GM19240 (cell line): ENCODE data around the gene HDAC4.

Experiments
- DNase-seq: peaks from one replicate; pipeline ENCODE4 v3.0.0; 2011; ENCODE audit warnings: low spot score; ENCODE audit not compliant: insufficient read length

The HDAC4 gene

DNA sequence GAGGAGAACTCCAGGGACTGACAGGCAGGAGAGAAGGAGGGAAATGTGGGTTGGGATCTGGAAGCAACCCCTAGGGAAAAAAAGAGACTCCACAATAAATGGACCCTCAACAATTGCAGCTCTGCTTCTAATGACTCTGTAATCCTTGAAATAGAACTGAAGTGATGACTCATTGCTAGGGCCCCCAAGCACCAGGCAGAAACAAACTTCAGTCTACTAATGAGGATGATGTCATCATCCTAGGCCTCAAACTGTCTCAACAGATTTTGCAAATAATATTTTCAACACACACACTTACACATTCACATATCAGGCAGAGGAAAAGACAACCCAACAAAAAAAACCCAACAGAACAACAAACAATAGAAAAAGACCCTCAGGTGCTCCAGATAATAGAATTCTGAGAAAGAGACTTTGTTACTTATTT lies 143.3 kb downstream of the HDAC4 start:
- no peak for DNase-seq

DNA sequence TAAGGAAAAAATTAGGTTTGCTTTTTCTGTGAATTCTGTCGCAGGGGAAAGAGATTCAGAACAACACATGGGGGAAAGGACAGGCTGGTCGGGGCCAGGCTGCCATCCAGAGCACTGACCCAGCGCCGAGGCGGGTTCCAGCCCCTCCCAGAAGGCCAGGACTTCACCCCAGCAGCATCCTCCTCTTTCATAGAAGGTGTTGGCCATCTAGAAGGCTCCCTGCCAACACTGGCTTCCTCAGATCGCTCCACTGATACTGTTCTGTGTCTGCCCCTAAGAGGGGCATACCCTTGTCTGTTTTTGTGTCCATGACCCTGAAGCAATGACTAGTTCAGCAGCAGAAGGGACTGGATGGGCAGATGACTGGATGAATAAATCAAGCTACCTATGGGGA lies 144.5 kb downstream of the HDAC4 start:
- DNase-seq: no peak

DNA sequence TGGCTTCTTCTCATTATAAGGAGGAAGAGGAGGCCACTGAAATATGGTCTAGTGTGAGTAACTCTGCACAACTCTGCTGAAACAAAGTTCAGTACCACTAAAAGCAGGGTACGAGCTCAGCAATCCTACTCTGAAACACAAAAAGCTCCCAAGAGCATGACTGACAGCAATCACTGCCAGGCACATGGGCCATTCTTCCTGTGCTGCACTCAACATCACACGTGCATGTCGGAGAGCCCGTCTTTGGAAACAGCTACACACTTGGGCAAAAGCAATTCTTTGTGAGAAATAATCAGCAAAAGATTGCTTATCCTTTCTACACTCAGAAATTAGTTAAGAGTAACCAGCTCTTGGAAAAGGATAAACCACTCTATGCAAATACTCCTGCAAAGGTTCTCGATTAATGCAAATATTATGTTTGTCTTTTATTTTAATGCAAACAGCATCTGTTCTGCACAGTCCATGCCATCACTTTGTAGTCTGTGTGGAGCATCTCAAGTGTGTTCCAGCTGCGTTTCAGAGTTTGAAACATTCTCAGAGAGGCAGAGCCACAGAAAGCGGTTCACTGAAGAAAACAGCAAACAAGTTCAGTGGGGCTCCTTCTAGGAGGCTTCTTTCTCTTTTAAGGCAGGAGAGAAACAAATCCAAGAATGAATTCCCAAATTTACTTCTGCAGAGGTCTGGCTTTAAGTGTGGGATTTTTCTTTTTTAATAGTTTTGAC lies 145.0 kb downstream of the HDAC4 start:
- DNase-seq: no peak

DNA sequence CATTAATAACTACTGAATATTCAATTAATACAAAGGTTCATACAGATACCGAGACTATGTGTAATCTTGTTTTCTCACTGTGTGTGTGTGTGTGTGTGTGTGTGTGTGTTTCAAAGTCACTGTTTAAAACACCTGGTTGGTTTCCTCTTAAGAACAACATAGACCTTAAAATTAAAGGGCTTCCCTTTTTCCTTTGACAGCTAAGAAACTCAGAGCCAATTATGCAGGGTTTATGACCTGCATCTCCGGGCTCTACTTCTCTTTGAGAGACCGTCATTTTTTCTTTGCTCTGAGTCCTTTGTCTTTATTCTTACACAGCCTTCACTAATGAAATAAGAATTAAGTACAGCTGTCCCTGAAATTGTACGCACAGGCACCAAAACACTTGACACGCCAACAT lies 145.6 kb downstream of the HDAC4 start:
- no peak for DNase-seq

DNA sequence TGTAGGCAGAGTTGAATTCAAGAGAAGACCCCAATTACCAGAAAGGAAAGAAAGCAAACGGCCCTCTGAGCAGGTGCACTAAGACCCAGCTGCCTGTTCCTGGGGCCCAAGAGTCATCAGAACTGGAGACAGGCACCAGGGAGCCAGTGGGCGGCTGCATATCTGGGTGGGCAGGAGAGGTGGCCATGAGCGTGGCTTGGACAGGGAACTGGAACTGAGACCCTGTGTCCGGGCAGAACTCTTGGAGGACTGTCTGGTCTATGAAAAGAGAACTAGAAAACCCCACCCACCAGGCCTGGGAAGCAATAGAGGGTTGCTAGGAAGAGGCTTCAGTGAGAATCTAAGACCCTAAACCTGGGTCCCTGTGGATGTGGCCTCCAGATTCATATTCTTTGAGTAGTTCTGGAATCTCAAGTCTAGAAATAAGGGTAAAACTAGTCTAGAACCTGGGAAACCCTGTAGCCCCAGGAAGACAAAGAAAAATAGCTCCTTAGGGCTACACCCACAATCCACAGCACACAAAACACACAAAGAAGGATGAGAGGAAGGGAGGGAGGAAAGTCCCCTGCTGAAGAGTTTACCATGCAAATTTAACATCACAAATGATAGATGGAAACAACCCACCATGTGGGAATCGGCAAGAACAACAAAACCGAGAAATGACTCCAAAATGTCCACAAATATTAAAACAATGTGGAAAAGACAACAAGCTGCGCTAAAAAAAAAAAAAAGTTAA lies 147.0 kb downstream of the HDAC4 start:
- no peak for DNase-seq

DNA sequence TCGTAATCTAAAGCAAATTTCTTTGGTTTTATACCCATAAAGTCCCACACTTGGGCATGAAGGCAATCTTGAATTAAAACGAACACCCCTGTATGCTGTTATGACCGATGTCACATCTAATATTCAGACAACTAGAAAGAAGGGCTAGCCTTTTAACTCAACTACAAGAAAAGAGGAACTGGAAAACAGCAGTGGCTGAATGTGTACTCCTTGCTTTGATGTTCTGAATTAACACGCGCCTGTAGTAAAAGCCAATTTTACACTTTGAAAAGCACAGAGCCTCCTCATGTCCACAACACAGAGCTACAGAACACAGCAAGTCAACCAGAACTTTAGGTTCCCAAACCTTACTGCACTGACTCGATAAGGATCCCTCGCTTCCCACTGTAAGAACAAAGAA lies 147.6 kb downstream of the HDAC4 start:
- peak; percentile 41 for DNase-seq

DNA sequence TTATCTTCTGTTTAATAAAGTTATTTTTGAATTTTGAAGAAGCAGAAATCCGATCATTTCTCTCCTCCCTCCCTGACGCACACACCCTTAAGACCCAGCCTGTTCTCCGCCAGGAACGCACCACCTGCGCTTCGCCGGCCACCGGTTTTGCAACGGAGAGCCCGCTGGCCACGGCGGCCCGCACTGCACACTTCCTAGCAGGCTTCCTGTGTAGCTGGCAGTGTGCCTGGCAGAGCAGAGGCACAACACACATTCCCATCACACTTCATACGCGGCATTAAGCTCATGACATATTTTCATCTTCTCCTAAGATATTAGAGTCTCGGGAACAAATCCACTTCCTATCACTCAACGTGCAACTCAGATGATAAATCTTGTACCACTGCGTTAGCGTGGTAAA lies 148.0 kb downstream of the HDAC4 start:
- DNase-seq: no peak

DNA sequence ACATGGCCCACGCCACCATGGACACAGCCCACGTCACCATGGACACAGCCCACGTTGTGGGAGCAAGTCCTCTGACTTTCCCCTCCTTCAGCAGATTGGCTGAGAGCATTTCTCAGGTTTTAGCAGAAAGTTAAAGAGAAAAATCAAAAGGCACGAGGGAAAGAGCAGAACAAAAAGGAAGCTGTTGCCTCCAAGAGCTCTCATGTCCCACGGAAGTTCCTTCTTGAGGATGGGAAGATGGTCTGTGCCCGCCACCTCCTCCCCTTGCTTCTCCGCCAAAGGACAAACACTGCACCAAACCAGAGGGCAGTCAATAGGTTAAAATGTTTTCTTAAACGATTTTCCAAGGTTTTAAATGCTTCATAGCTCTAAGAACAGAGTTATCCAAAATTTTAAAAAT lies 148.4 kb downstream of the HDAC4 start:
- no peak for DNase-seq

DNA sequence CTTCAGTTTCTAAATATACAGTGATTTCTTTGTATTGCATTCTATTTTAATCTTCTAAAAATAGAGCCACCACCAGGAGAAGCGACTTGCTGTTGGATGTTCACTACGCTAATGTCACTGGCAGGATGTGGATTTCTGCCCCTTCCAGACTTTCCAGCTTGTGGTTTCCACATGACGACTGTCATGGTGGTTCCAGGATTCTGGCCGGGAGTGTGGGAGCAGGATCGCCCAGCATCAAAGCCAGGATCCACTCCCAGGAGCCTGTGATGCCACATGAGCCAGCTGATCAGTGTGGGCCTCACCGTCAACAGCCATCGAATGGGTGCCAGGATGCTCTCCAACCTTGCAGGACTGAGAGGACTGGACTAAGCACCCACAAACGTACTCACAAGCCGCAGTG lies 148.8 kb downstream of the HDAC4 start:
- DNase-seq: no peak

DNA sequence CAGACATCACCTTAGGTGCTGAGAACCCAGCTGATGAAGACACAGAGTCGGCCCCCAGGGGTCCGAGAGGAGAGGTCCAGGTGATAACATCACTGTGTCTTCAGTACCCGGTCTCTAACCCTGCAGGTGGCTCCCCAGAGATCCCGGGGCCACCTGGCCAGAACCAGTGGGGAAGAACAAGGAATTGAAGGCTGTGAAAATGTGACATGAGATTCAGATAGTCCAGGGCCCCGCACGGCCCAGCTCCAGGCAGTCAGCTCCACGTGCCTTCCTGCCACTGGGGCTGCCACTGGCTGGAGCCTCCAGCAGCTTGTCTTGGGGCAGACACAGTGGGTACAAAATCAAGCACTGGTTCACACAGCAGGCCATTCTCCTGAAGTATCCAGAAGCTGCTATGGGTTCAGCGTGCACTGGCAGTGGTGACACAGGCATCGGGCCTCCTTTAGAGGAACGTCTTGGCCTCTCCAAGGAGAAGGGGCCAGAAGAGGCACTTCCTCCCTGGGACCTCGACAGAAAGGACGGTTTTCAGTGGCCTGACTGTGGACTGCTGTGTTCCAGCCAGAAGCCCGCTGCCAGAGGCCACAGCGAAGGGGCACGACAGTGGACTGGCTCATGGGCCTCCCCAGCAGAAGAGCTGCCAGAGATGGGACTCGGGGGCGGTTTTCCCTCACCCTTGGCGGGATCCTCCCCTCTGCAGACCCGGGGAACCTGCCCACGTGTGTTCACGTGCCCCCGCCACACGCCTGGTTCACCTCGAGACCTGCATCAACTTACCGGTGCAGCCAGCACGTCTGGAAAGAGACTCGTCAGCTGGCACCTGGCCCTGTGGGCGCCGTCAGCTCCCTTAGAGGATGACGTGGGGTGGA lies 150.4 kb downstream of the HDAC4 start:
- no peak for DNase-seq

DNA sequence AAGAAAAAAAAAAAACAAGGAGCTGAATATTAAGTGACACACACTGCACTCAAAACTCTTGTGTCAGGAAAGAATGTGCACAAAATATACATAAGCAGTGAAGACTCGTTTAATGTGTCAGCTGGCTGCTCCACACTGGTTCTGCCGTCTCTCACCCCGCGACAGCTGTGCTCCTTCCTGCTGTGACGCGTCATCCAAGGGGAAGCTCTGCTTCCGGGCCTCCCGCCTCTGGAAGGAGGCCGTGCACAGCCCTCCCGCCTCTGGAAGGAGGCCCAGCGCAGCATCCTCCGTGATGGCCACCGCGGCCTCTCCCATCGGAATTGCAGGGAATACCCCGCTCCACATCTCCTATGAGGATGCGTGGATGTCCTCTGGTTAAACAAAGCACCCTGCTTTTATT lies 151.0 kb downstream of the HDAC4 start:
- no peak for DNase-seq

DNA sequence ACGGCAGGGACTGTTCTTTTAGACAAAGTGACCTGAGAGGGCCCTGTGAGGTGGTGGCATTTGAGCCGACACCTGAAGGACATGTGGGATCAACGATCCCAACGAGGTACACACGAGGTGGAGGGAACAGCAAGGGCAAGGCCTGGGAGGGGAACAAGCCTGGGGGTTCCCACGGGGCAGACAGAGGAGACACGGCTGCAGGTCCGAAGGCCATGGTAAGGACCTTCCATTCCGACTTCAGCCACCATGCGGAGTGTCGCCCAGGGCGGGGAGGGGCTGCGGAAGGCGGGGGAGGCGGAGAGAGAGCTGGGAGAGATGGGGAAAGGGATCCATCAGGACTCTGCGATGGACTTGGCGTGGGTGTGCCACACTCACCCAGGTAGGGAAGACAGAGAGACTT lies 151.8 kb downstream of the HDAC4 start:
- no peak for DNase-seq

DNA sequence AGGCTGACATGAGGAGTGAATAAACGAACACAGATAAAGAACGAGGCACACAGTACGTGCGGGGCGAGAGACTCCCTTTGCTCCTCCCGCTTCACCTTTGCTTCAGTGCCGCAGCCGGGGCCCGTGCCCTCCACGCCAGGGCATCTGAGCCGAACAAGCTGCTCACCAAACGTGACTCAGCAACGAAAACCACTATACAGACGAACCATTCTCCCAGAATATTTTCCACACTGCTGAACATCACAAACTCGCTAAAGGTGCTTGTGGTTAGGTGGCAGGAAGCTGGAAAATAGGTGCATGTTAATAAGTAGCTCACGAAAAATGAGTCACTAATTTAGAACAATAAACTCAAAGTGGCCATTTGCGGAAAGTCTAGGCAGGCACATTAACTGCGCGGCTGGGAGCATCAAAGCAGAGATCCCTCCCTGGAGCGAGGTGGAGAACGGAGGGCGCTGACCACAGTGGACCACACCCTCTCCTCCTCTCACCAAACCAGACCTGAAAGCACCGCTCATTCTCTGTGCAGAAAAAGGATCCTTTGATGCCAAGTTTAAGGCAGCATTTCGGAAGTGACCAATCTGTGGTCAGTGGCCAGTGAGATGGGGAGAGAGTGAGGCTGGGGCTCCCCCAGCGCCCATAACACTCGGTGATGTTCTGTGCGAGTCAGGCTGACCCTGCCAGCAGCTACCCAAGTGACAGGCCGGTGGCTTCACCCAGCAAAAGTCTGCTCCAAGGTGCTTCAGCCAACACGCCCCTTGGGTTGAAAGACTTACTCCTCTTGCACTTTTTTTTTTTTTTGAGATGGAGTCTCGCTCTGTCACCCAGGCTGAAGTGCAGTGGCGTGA lies 153.2 kb downstream of the HDAC4 start:
- no peak for DNase-seq

DNA sequence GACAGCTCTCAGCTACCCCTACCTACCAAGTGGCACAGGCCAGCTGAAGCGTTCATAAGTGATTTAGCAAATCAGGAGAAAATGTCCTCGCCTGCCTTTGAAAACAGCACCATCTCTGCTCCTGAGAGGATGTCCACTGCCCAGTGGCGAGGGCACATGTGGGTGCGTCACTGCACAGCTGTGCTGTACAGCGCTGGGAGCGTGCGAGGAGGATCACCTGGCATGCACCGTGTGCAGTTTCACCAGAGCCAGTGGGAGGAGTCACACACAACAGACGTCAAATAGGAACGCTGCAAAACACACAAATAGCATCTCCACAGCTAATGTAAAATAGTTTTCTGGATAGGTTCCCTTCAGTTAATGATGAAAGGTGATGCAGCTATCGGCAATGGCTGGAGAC lies 154.1 kb downstream of the HDAC4 start:
- DNase-seq: no peak

DNA sequence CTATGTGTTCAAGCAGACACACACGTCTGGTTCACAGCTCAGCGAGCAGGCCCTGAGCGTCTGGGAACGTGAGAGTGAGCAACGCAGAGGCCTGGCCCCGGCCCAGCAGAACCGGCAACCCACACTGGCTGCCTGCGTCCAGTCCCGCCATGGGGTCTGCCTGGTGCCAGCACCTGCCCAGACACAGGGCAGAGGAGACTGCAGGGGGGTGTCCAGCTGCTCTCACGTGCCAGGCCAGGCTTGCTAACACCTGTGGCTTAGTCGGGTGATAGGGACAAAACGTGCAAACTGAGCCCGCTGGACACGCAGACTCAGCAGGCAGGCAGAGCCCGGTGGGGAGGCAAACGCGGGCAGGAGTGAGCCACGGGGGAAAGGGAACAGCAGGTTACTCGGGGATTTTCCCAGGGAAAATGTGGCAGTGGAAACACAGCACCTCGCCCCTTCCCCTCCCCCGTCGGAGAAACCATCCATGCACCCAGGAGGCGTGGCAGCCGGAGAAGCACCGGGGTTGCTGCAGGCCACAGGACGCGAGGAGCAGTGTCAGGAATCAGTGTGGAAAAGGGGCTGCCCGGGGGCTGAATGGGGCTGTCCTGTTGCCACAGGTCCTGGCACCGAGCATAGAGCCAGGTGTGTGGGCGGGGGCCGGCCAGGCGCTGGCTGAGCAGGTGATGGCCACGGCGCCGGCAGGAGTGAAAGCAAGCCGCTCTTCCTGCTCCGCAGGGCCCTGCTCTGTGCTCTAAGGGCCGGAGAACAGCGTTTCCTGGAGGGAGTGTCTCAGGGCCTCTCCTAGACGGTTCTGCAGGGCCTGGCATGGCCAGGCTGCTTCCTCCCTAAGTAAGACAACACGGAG lies 154.7 kb downstream of the HDAC4 start:
- no peak for DNase-seq

DNA sequence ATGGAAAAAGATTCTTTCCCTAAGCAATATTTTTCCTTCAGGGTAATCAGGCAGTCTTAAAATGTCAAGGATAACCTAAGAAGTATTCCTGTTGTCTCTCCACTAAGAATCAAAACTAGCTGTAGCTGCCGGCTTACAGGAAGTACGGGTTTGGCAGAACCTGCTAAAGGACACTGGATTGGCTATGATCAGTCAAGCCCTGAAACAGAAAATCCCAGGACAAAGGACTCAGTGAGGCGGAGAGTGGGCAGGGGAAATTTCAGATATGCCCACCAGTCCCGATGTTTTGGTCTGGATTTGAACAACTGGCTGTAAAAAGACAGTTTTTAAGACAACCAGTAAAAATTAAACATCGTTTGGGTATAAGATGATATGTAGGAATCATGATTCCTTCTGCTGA lies 155.7 kb downstream of the HDAC4 start:
- DNase-seq: no peak

DNA sequence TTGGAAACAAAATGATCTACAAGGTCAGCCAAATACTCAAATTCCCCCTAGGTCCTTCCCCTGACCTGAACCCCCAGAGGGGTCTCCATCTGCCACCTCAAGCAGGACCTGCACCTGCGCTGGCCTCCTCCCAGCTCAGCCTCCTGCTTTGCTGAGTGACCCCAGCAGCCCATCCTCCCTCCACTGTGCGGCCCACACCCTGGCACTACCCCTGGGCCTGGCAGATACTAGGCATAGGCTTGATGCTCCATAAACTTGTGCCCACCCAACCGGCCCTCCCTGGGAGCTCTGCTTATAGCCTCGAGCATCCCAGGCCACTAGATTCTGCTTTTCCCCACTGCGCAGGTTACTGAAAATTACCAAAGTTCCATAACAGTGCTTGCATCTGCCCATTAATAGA lies 156.2 kb downstream of the HDAC4 start:
- no peak for DNase-seq

DNA sequence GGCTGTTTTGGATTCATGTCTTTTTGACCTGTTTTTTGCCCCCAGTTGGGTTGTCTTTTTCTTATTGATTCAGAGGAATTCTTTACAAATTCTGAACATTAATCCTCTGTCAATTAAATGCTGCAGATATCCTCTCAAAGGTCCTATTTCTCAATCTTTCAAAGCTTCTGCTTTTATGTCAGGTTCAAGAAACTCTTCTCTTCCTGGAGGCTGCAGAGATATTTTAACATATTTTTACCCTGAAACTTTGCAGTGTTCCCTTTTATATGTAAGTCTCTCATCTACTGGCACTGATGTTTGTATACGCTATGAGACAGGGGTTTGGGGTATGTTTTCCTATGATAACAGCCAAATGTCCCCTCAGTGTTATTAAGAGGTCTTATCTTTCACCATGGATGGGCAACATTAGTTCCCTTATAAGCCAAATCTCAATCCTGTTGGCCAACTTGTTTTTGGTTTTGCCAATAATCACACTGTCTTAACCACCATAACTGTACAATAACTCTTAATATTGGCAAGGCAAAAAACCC lies 159.3 kb downstream of the HDAC4 start:
- no peak for DNase-seq

DNA sequence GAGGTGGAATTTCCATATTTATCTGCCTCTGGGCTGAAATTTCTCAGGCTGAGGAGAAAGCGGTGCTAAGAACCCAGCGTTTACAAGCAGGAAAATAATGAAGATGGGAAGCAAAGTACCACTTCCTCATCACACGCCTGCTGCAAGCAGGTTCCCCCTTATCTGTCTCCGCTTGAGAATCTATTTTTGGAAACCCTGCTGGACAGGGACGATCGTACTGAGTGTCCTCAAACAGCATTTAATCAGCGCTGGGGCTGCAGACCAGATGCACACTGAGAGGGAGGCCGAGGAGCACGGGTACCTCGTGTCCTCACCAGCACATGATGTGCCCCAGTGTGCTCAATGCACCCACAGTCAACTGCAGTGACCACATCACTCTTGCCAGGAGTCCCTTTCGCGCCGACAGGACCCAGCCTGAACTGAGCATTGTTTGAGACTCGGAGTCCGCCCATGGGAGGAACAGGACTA lies 160.4 kb downstream of the HDAC4 start:
- no peak for DNase-seq
